Endothelial cell (in vitro differentiated cells): ENCODE data around the gene DAG1. TPM values are rescaled to one million over a fixed set of nuclear protein-coding genes. Genes with fewer than 3 reads are reported as not detected.

ENCODE experiments used
- DNase-seq: peaks from one replicate; pipeline ENCODE4 v3.0.0; 2021; ENCODE audit warnings: low spot score
- H3K27ac Mint-ChIP-seq: one replicate; pipeline ENCODE4 v1.8.0; 2021; ENCODE audit warnings: mixed read lengths, inconsistent platforms; ENCODE audit not compliant: unreplicated experiment
- H3K27me3 Mint-ChIP-seq: one replicate; pipeline ENCODE4 v1.8.0; 2021; ENCODE audit warnings: mild to moderate bottlenecking, moderate library complexity, mixed read lengths, inconsistent platforms; ENCODE audit not compliant: unreplicated experiment
- H3K36me3 Mint-ChIP-seq: one replicate; pipeline ENCODE4 v1.8.0; 2021; ENCODE audit warnings: mild to moderate bottlenecking, low read depth, mixed read lengths, inconsistent platforms; ENCODE audit not compliant: unreplicated experiment
- H3K4me1 Mint-ChIP-seq: one replicate; pipeline ENCODE4 v1.8.0; 2021; ENCODE audit warnings: mild to moderate bottlenecking, mixed read lengths, inconsistent platforms; ENCODE audit not compliant: unreplicated experiment
- H3K4me3 Mint-ChIP-seq: one replicate; pipeline ENCODE4 v1.8.0; 2021; ENCODE audit warnings: mild to moderate bottlenecking, mixed read lengths, inconsistent platforms; ENCODE audit not compliant: unreplicated experiment
- H3K9me3 Mint-ChIP-seq: one replicate; pipeline ENCODE4 v1.8.0; 2021; ENCODE audit warnings: mixed read lengths, inconsistent platforms; ENCODE audit not compliant: unreplicated experiment
- CTCF ChIP-seq: fragments of 200-600 bp; sonication (generic); IDR thresholded peaks from one replicate; pipeline ENCODE4 v1.5.0; 2021; ENCODE audit warnings: antibody characterized with exemption; ENCODE audit not compliant: unreplicated experiment
- long read RNA-seq: library from polyadenylated mRNA; unstranded; transcript quantifications from one replicate; pipeline ENCODE4 v2.0.0, GENCODE V29; 2020; ENCODE audit not compliant: unreplicated experiment
- total RNA-seq: library from RNA; stranded (reverse); fragmentation: NEBNext Ultra II Directional; extraction: Animal tissue kit (Norgen Biotek cat#: 25700); gene quantifications from one replicate; pipeline ENCODE4 v1.2.1, GENCODE V29; 2021; ENCODE audit not compliant: unreplicated experiment

DAG1 gene
- total RNA-seq = 54.8 TPM
- long read RNA-seq, partial matches to known transcripts = 0 of 1 reads
- long read RNA-seq, other reads (novel, unspliced or antisense) = 1 of 1 reads

- Mint-ChIP-seq H3K4me3 (peak within 1 kb of the TSS; percentile 92), H3K27me3 (peaks cover 6% of the 10 kb centered on the region), H3K4me1 (peaks cover 24% of the 10 kb centered on the region), H3K9me3 (no peaks in the 10 kb centered on the region), H3K27ac (peak within 1 kb of the TSS; percentile 92), H3K36me3 (no peaks in the 10 kb centered on the region)
- TF ChIP-seq CTCF = no peak
- DNase-seq = peak; percentile 97
Measured at GRCh38 chr3:49469936-49470713, at the start of gene DAG1. Gene DAG1, plus strand, starts transcription at chr3:49470267. Its CDS starts 40,268 bp downstream, at chr3:49510535.

GRCh38 chr3:49421890-49422378 lies 48.1 kb upstream of the DAG1 start:
- TF ChIP-seq CTCF = no peak
- H3K4me3 Mint-ChIP-seq = peak overlapping the region; percentile 91
- peaks cover 18% of the 10 kb centered on the region for H3K27me3 Mint-ChIP-seq
- H3K4me1 Mint-ChIP-seq = peaks cover 24% of the 10 kb centered on the region
- no peaks in the 10 kb centered on the region for H3K9me3 Mint-ChIP-seq
- peak; percentile 15 for DNase-seq
- H3K36me3 Mint-ChIP-seq = peaks cover 18% of the 10 kb centered on the region
- no peak overlapping the region for H3K27ac Mint-ChIP-seq

- Mint-ChIP-seq H3K4me3 (peak within 1 kb of the TSS; percentile 91), H3K27ac (no peak within 1 kb of the TSS), H3K27me3 (peaks cover 18% of the 10 kb centered on the region), H3K36me3 (peaks cover 18% of the 10 kb centered on the region), H3K9me3 (no peaks in the 10 kb centered on the region), H3K4me1 (peaks cover 24% of the 10 kb centered on the region)
- no peak for TF ChIP-seq CTCF
- DNase-seq = peak; percentile 59
Measured at GRCh38 chr3:49422379-49423248, 47.5 kb upstream of the DAG1 start, which contains the start of gene AMT. Gene AMT, minus strand, starts transcription at chr3:49422473. Its CDS starts 23 bp downstream, at chr3:49422450.

GRCh38 chr3:49424816-49425215 lies 45.3 kb upstream of the DAG1 start:
- no peak for TF ChIP-seq CTCF
- H3K9me3 Mint-ChIP-seq = no peaks in the 10 kb centered on the region
- H3K4me1 Mint-ChIP-seq = peaks cover 29% of the 10 kb centered on the region
- peaks cover 14% of the 10 kb centered on the region for H3K36me3 Mint-ChIP-seq
- H3K27ac Mint-ChIP-seq = no peak overlapping the region
- DNase-seq = no peak
- H3K27me3 Mint-ChIP-seq = peaks cover 18% of the 10 kb centered on the region
- peak overlapping the region; percentile 19 for H3K4me3 Mint-ChIP-seq
